Endothelial cell of umbilical vein (primary cell): ENCODE results near the gene OR10A3.

Experiments
- CTCF ChIP-seq, 2 donors: IDR thresholded peaks; 1 replicate in 1 of 2; 2 replicates in 1 of 2; pipeline ENCODE4 v1.5.1; 2011; ENCODE audit warnings: low read length in 2 of 2, mild to moderate bottlenecking in 2 of 2, moderate library complexity in 2 of 2, control low read depth in 1 of 2, inconsistent platforms in 1 of 2, low read depth in 1 of 2; ENCODE audit not compliant: insufficient read depth in 1 of 2; ENCODE audit errors: extremely low read depth in 1 of 2
- POLR2A ChIP-seq: IDR thresholded peaks from 2 replicates; pipeline ENCODE4 v1.6.1; 2012; ENCODE audit warnings: low read depth, mild to moderate bottlenecking, control low read depth, low read length
- POLR2AphosphoS5 ChIP-seq: IDR thresholded peaks from 2 replicates; pipeline ENCODE4 v1.6.1; 2012; ENCODE audit warnings: low read depth, mild to moderate bottlenecking, control low read depth, low read length, moderate library complexity; ENCODE audit not compliant: insufficient read depth

GRCh38 chr11:7941146-7941545 is 362 bp downstream of the OR10A3 start:
- TF ChIP-seq POLR2A (no peak), CTCF (IDR thresholded peaks at IDR 0.05; ENCODE audit: extremely low read depth in 1 of 2, insufficient read depth in 1 of 2, low read depth in 1 of 2, low read length in 2 of 2) (no peak), POLR2AphosphoS5 (no peak)
